ENCODE measurements around the gene NOSIP. TPM values are rescaled to one million over a fixed set of nuclear protein-coding genes. Genes with fewer than 3 reads are reported as not detected.
A peak's percentile ranks its signal among the peaks of the same experiment; 100 is the strongest.

The NOSIP gene
- total RNA-seq, 2 donors from 2014 or later: 58.0 to 62.3 TPM

GRCh38 chr19:49551531-49551930, 28.8 kb downstream of the NOSIP start:
- no peaks in the 10 kb centered on the region for H3K9me3 Mint-ChIP-seq
- Histone ChIP-seq H3K9me3 (ENCODE audit: control insufficient read depth, low read length) (no peaks in the 10 kb centered on the region), H3K4me3 (ENCODE audit: low read length) (no peak overlapping the region), H3K36me3 (ENCODE audit: control insufficient read depth, insufficient read depth, low read length) (peaks cover 13% of the 10 kb centered on the region), H3K27ac (ENCODE audit: low read depth, low read length) (no peak overlapping the region), H3K27me3 (ENCODE audit: control insufficient read depth, insufficient read depth, low read length, poor library complexity, severe bottlenecking) (no peaks in the 10 kb centered on the region), H3K4me1 (ENCODE audit: control insufficient read depth, insufficient read depth, low read length) (no peaks in the 10 kb centered on the region), H3K9ac (ENCODE audit: extremely low read depth, low read length, poor library complexity, severe bottlenecking) (no peak overlapping the region)
- H3K27me3 Mint-ChIP-seq (ENCODE audit: insufficient read depth): no peaks in the 10 kb centered on the region
- peaks cover 25% of the 10 kb centered on the region for H3K36me3 Mint-ChIP-seq (ENCODE audit: low read depth)
- WGBS, 2 experiments (ENCODE audit: insufficient coverage in 1 of 2, insufficient read length in 1 of 2): 93 to 96% methylated on average over 5 to 7 of the region's 7 CpGs
- DNase-seq: no peak
- TF ChIP-seq CTCF (conservative IDR thresholded peaks at IDR 0.05): no peak
- H3K4me3 Mint-ChIP-seq: no peak overlapping the region
- H3K27ac Mint-ChIP-seq: no peak overlapping the region
- peaks cover 4% of the 10 kb centered on the region for H3K4me1 Mint-ChIP-seq

DNA sequence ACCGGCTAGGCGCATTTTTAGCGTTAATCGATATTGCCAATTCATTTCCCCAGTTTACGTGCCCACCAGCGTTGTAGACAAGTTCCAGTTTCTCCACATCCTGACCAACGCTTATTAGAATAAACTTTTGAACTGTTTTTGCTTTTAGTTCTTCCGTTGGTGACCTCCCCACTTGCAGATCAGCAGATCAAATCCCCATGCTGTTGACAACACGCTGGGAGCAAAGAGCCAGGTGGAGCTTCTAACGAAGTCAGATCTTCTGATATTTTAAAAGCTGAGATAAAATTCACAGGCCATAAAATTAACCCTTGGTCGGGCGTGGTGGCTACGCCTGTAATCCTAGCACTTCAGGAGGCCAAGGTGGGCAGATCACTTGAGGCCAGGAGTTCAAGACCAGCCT, 31.3 kb downstream of the NOSIP start:
- no peak overlapping the region for H3K4me3 Mint-ChIP-seq
- no peaks in the 10 kb centered on the region for H3K36me3 ChIP-seq (ENCODE audit: control insufficient read depth, insufficient read depth, low read length)
- no peak overlapping the region for H3K27ac Mint-ChIP-seq
- H3K27ac ChIP-seq (ENCODE audit: low read depth, low read length): no peak overlapping the region
- DNase-seq: no peak
- no peak overlapping the region for H3K4me3 ChIP-seq (ENCODE audit: low read length)
- no peaks in the 10 kb centered on the region for H3K9me3 ChIP-seq (ENCODE audit: control insufficient read depth, low read length)
- peaks cover 10% of the 10 kb centered on the region for H3K36me3 Mint-ChIP-seq (ENCODE audit: low read depth)
- no peak overlapping the region for H3K9ac ChIP-seq (ENCODE audit: extremely low read depth, low read length, poor library complexity, severe bottlenecking)
- 86 to 94% methylated on average over 13 of the region's 13 CpGs for WGBS, 2 experiments (ENCODE audit: insufficient coverage in 1 of 2, insufficient read length in 1 of 2)
- TF ChIP-seq CTCF (conservative IDR thresholded peaks at IDR 0.05): no peak
- no peaks in the 10 kb centered on the region for H3K27me3 ChIP-seq (ENCODE audit: control insufficient read depth, insufficient read depth, low read length, poor library complexity, severe bottlenecking)
- H3K9me3 Mint-ChIP-seq: no peaks in the 10 kb centered on the region
- H3K4me1 ChIP-seq (ENCODE audit: control insufficient read depth, insufficient read depth, low read length): no peaks in the 10 kb centered on the region
- no peaks in the 10 kb centered on the region for H3K27me3 Mint-ChIP-seq (ENCODE audit: insufficient read depth)
- H3K4me1 Mint-ChIP-seq: peaks cover 4% of the 10 kb centered on the region

DNA sequence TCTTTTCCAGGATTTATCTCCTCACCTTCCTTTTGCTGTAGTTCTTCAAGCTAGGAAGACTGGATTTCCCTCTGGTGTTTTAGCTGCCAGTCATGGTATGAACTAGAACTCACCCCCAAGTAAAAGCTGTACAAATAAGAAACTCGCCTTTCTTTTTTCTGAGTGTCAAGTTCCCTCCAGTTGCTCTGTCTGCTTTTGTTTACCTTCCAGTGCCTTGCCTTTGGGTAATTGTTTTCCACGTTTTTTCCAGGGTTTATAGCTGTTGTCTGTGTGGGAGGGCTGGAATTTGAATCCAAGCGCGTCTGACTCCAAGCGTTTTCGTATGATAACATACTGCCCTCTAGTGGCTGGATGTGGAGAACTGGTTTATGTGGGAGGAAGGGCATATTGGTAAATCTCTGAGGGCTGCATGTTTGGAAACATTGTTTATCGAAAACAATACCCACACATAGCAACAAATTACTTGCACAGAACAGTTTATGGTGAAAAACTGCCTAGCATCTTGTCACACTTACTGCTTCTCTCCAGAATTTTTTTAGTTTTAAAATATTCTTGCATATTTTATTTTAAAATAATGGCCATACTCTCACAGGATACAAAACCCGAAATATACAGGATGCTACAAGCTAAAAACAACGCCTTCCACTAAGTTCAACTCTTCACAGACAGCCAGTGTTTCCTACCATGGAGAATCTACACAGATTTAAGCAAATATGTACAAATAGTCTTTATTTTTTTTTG, 33.4 kb downstream of the NOSIP start:
- Histone ChIP-seq H3K4me1 (ENCODE audit: control insufficient read depth, insufficient read depth, low read length) (no peaks in the 10 kb centered on the region), H3K9me3 (ENCODE audit: control insufficient read depth, low read length) (no peaks in the 10 kb centered on the region), H3K27me3 (ENCODE audit: control insufficient read depth, insufficient read depth, low read length, poor library complexity, severe bottlenecking) (no peaks in the 10 kb centered on the region), H3K4me3 (ENCODE audit: low read length) (no peak overlapping the region), H3K36me3 (ENCODE audit: control insufficient read depth, insufficient read depth, low read length) (no peaks in the 10 kb centered on the region), H3K9ac (ENCODE audit: extremely low read depth, low read length, poor library complexity, severe bottlenecking) (no peak overlapping the region), H3K27ac (ENCODE audit: low read depth, low read length) (no peak overlapping the region)
- peak overlapping the region; percentile 53 for H3K27ac Mint-ChIP-seq
- H3K36me3 Mint-ChIP-seq (ENCODE audit: low read depth): peaks cover 2% of the 10 kb centered on the region
- peak; percentile 91 for DNase-seq
- H3K27me3 Mint-ChIP-seq (ENCODE audit: insufficient read depth): no peaks in the 10 kb centered on the region
- H3K9me3 Mint-ChIP-seq: no peaks in the 10 kb centered on the region
- peak overlapping the region; percentile 14 for H3K4me3 Mint-ChIP-seq
- 20 to 39% methylated on average over 4 to 9 of the region's 9 CpGs for WGBS, 2 experiments (ENCODE audit: insufficient coverage in 1 of 2, insufficient read length in 1 of 2)
- peak; percentile 90 for TF ChIP-seq CTCF (conservative IDR thresholded peaks at IDR 0.05)
- H3K4me1 Mint-ChIP-seq: peaks cover 2% of the 10 kb centered on the region

Measured in endodermal cell (in vitro differentiated cells).